T-cell (primary cell): Measurements from ENCODE around the gene QKI. TPM values are rescaled to one million over a fixed set of nuclear protein-coding genes. Genes with fewer than 3 reads are reported as not detected.

Experiments used
- ATAC-seq, 4 experiments: fragments of 200-7000 bp in 3 of 4; fragments of 150-1000 bp in 1 of 4; cut with Tn5 transposase; replicated peaks in 1 of 4; 1 replicate in 3 of 4; 2 replicates in 1 of 4; pipeline ENCODE4 v1.10.0; 2021; ENCODE audit warnings: moderate library complexity in 3 of 4, mild to moderate bottlenecking in 2 of 4, moderate number of reproducible peaks in 1 of 4
- CTCF ChIA-PET, 2 donors: fragments of 300-600 bp; sonication (Branson Sonifier 250); formaldehyde crosslinking; loops; one replicate each; lab custom pipeline; 2022; ENCODE audit warnings: antibody characterized with exemption in 2 of 2; lab: Charles Lee
- POLR2A ChIA-PET, 2 donors: fragments of 300-600 bp; sonication (Branson Sonifier 250); formaldehyde crosslinking; loops; one replicate each; lab custom pipeline; 2022; ENCODE audit warnings: antibody characterized with exemption in 2 of 2; lab: Charles Lee
- DNase-seq, 35 experiments: peaks; one replicate each; pipeline versions ENCODE4 v3.0.0 to v3.0.0-alpha.2; 2013 to 2023
- H3K27ac ChIP-seq: one replicate; pipeline ENCODE4 v1.5.1; 2013; ENCODE audit warnings: low read length
- H3K27me3 ChIP-seq, 2 experiments: replicated peaks in 1 of 2; 1 replicate in 1 of 2; 2 replicates in 1 of 2; pipeline versions ENCODE4 v1.6.1 to v1.7.0; 2013; ENCODE audit warnings: low read length in 1 of 2, mixed read lengths in 1 of 2; ENCODE audit not compliant: control insufficient read depth in 2 of 2, insufficient read depth in 2 of 2; ENCODE audit errors: extremely low read depth in 1 of 2
- H3K36me3 ChIP-seq, 2 donors: 1 replicate in 1 of 2; 2 replicates in 1 of 2; pipeline versions ENCODE4 v1.6.1 to v1.7.0; 2013; ENCODE audit warnings: low read length in 1 of 2; ENCODE audit not compliant: control insufficient read depth in 2 of 2, insufficient read depth in 1 of 2; ENCODE audit errors: extremely low read depth in 1 of 2
- H3K4me1 ChIP-seq, 2 experiments: 1 replicate in 1 of 2; 2 replicates in 1 of 2; pipeline versions ENCODE4 v1.6.1 to v1.7.0; 2013; ENCODE audit warnings: low read length in 2 of 2, mixed read lengths in 1 of 2; ENCODE audit not compliant: insufficient read depth in 2 of 2, control insufficient read depth in 1 of 2; ENCODE audit errors: extremely low read depth in 1 of 2
- H3K4me3 ChIP-seq, 2 donors: 1 replicate in 1 of 2; 2 replicates in 1 of 2; pipeline versions ENCODE4 v1.5.1 to v1.7.0; 2013; ENCODE audit warnings: mild to moderate bottlenecking in 2 of 2, low read length in 1 of 2, moderate library complexity in 1 of 2; ENCODE audit not compliant: control insufficient read depth in 1 of 2; ENCODE audit errors: extremely low read depth in 1 of 2
- H3K9me3 ChIP-seq: 2 replicates; pipeline ENCODE4 v1.7.0; 2013
- H3K27ac Mint-ChIP-seq, 2 donors: one replicate each; pipeline ENCODE4 v1.8.0; 2020 to 2021; ENCODE audit warnings: mild to moderate bottlenecking in 2 of 2, mixed read lengths in 2 of 2
- H3K27me3 Mint-ChIP-seq, 2 donors: one replicate each; pipeline ENCODE4 v1.8.0; 2021 to 2022; ENCODE audit warnings: mixed read lengths in 2 of 2
- H3K36me3 Mint-ChIP-seq: one replicate; pipeline ENCODE4 v1.8.0; 2021; ENCODE audit warnings: mixed read lengths
- H3K4me1 Mint-ChIP-seq, 3 donors: one replicate each; pipeline ENCODE4 v1.8.0; 2020 to 2022; ENCODE audit warnings: mixed read lengths in 3 of 3, mild to moderate bottlenecking in 1 of 3
- H3K4me3 Mint-ChIP-seq, 3 donors: one replicate each; pipeline ENCODE4 v1.8.0; 2020 to 2022; ENCODE audit warnings: mild to moderate bottlenecking in 3 of 3, mixed read lengths in 3 of 3, moderate library complexity in 3 of 3
- H3K9me3 Mint-ChIP-seq, 3 donors: one replicate each; pipeline ENCODE4 v1.8.0; 2020 to 2022; ENCODE audit warnings: mixed read lengths in 3 of 3
- WGBS: methylation state at CpG from one replicate; pipeline ENCODE4 v1.1.5; 2013; ENCODE audit warnings: missing lambda C conversion rate; ENCODE audit not compliant: insufficient coverage; 5-methylcytosine and 5-hydroxymethylcytosine counted together
- total RNA-seq, 35 experiments: library from RNA in 6 of 35; stranded (reverse) in 6 of 35; fragments of 120-200 nt in 1 of 35; gene quantifications; one replicate each; pipeline versions ENCODE4 v1.2.1 to v1.2.4 and lab custom pipeline; 2013 to 2026

Gene QKI
- total RNA-seq, 5 donors from 2014 or later (not counting 1 experiment from before 2014, with no cell fraction given): 50.2 to 84.3 (median 52.2) TPM

DNA sequence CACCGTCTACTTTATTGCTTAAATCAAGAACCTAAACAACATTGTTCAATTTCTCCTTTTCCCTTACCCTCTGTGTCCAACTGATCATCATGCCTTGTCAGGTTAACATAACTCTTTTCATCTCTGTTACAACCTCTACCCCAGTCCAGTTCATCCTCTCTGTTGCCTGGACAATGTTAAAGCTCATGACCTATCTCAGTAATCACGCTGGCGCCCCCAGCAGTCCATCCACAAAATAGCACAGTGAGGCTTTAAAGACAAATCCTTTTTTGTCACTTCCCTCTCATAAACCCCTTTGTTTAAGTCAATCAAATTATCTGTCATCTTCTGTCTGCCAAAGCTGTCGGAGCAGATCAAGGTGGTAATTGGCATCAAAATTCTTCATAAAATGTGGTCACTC, 140.1 kb downstream of the QKI start:
- no peak overlapping the region for H3K4me3 ChIP-seq
- WGBS: 67% methylated on average over 3 of the region's 4 CpGs
- no peaks in the 10 kb centered on the region for H3K4me1 ChIP-seq
- H3K27ac ChIP-seq: no peak overlapping the region
- no peaks in the 10 kb centered on the region for H3K9me3 ChIP-seq
- no peaks in the 10 kb centered on the region for H3K36me3 ChIP-seq
- H3K27ac Mint-ChIP-seq: no peak overlapping the region
- no peaks in the 10 kb centered on the region for H3K27me3 ChIP-seq
- no peaks in the 10 kb centered on the region for H3K27me3 Mint-ChIP-seq
- no peak overlapping the region for H3K4me3 Mint-ChIP-seq
- DNase-seq: peak in 34 of 35 experiments; percentile 11 to 67 (median 48)
- H3K4me1 Mint-ChIP-seq: peaks cover 5 to 14% (median 10%) of the 10 kb centered on the region in 3 donors
- ATAC-seq: peak in 3 of 4 experiments; percentile 36 to 58 (median 42)
- peaks cover 33% of the 10 kb centered on the region for H3K36me3 Mint-ChIP-seq
- ChIA-PET POLR2A (interaction anchor here in 1 of 2 donors (0.5 kb wide), 1 partner anchor 8 kb away, joined by 4 read pairs; no protein-coding TSS in a partner anchor), CTCF (interaction anchor here (0.6 to 2.0 kb wide), 14 partner anchors 11 to 1374 kb away, joined by 3 to 12 read pairs (median 4); no protein-coding TSS in a partner anchor)
- no peaks in the 10 kb centered on the region for H3K9me3 Mint-ChIP-seq

- CTCF ChIA-PET: no interaction called here
- Histone ChIP-seq H3K36me3 (peaks cover 0 to 9% of the 10 kb centered on the region in 2 donors), H3K4me1 (no peaks in the 10 kb centered on the region), H3K9me3 (no peaks in the 10 kb centered on the region), H3K27me3 (no peaks in the 10 kb centered on the region), H3K4me3 (no peak overlapping the region), H3K27ac (no peak overlapping the region)
- POLR2A ChIA-PET: no interaction called here
- WGBS: no CpG with 5 or more reads among the region's 3 CpGs
- DNase-seq (no peak), ATAC-seq (no peak)
- H3K4me3 Mint-ChIP-seq: no peak overlapping the region
- no peaks in the 10 kb centered on the region for H3K27me3 Mint-ChIP-seq
- no peaks in the 10 kb centered on the region for H3K9me3 Mint-ChIP-seq
- H3K27ac Mint-ChIP-seq: no peak overlapping the region
- peaks cover 50% of the 10 kb centered on the region for H3K36me3 Mint-ChIP-seq
- H3K4me1 Mint-ChIP-seq: peaks cover 1 to 7% (median 2%) of the 10 kb centered on the region in 3 donors
These were observed 145.1 kb downstream of the QKI start for GRCh38 chr6:163559661-163560060.

GRCh38 chr6:163563318-163563717, 148.8 kb downstream of the QKI start:
- Histone ChIP-seq H3K36me3 (peaks cover 0 to 18% of the 10 kb centered on the region in 2 donors), H3K4me3 (no peak overlapping the region), H3K4me1 (no peaks in the 10 kb centered on the region), H3K27ac (no peak overlapping the region), H3K9me3 (no peaks in the 10 kb centered on the region), H3K27me3 (no peaks in the 10 kb centered on the region)
- ChIA-PET CTCF (no interaction called here), POLR2A (no interaction called here)
- peaks cover 48% of the 10 kb centered on the region for H3K36me3 Mint-ChIP-seq
- peaks cover 0 to 7% (median 0%) of the 10 kb centered on the region in 3 donors for H3K4me1 Mint-ChIP-seq
- no peak overlapping the region for H3K4me3 Mint-ChIP-seq
- no peak overlapping the region for H3K27ac Mint-ChIP-seq
- no peaks in the 10 kb centered on the region for H3K9me3 Mint-ChIP-seq
- H3K27me3 Mint-ChIP-seq: no peaks in the 10 kb centered on the region
- 100% methylated on average over 6 of the region's 8 CpGs for WGBS
- ATAC-seq: no peak
- no peak for DNase-seq

DNA sequence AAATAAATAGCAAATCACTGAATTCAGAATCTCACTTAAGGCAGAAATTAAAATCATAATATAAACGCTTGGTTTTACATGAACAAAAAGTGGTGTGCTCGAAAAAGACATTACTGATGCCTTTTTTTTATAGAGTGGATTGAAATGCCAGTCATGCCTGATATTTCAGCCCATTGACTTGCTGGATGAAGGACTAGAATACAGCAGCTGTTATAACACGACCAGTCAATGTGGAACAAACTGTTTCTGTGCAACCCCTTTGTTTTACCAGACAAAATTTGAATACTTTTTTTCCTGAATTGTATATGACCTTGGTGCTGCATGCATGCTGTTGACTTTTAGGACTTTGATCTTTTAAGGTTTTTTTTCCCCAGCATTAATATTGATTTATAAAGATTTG, 150.0 kb downstream of the QKI start:
- H3K36me3 Mint-ChIP-seq: peaks cover 41% of the 10 kb centered on the region
- H3K27ac Mint-ChIP-seq: no peak overlapping the region
- no peak for ATAC-seq

DNA sequence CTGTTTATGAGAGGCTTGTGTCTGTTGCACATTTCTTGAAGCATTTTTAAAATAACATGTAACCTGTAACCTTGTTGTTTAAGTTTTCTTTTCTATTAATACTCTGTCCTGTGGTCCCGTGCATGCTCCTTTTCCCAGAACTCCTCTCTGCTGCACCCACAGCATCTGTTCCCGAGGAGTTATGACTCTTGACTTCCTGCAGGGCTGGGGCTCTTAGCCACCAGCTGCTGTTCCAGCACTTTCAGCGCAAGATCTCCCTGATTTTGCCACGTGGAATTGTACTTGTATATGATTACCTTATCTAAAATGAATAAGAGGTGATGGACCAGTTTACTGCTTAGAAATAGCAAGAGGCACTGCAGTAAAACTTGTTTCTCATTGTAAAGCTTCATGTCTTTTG, 150.6 kb downstream of the QKI start:
- H3K27me3 Mint-ChIP-seq: no peaks in the 10 kb centered on the region
- no peak overlapping the region for H3K27ac Mint-ChIP-seq
- CTCF ChIA-PET: no interaction called here
- POLR2A ChIA-PET: no interaction called here
- no peaks in the 10 kb centered on the region for H3K4me1 Mint-ChIP-seq
- 100% methylated on average over 1 of the region's 4 CpGs for WGBS
- H3K27me3 ChIP-seq: no peaks in the 10 kb centered on the region
- ATAC-seq (no peak), DNase-seq (no peak)
- no peaks in the 10 kb centered on the region for H3K4me1 ChIP-seq
- H3K4me3 Mint-ChIP-seq: no peak overlapping the region
- H3K9me3 ChIP-seq: no peaks in the 10 kb centered on the region
- no peak overlapping the region for H3K4me3 ChIP-seq
- no peak overlapping the region for H3K27ac ChIP-seq
- H3K36me3 ChIP-seq: peaks cover 0 to 18% of the 10 kb centered on the region in 2 donors
- no peaks in the 10 kb centered on the region for H3K9me3 Mint-ChIP-seq
- H3K36me3 Mint-ChIP-seq: peaks cover 36% of the 10 kb centered on the region

More for the DNA sequence above, 150.0 kb downstream of the QKI start:
- H3K36me3 ChIP-seq: peaks cover 0 to 18% of the 10 kb centered on the region in 2 donors
- Mint-ChIP-seq H3K4me3 (no peak overlapping the region), H3K27me3 (no peaks in the 10 kb centered on the region), H3K9me3 (no peaks in the 10 kb centered on the region), H3K4me1 (no peaks in the 10 kb centered on the region)
- no peak overlapping the region for H3K27ac ChIP-seq
- no peak overlapping the region for H3K4me3 ChIP-seq
- no peak for DNase-seq
- no peaks in the 10 kb centered on the region for H3K9me3 ChIP-seq
- no peaks in the 10 kb centered on the region for H3K4me1 ChIP-seq
- WGBS: no CpG with 5 or more reads among the region's 3 CpGs
- ChIA-PET POLR2A (no interaction called here), CTCF (no interaction called here)
- H3K27me3 ChIP-seq: no peaks in the 10 kb centered on the region

DNA sequence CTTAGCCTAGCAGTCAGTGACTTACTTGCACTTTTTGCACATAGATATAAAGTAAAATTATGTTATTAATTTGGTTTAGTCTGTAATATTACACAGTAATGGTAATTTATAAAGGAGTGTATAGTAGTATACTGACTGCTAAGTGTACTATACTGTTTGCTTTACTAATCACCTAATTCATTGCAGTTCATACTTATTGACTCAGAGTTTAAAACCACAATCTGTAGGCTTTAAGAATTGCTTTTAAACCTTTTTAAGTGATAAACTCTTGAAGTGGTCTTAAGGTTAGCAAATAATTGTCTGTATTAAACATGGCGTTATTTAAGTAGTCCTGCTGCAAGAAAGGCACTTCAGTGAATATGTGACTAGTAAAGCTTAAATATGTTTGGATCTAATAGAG, 151.5 kb downstream of the QKI start:
- H3K36me3 ChIP-seq: peaks cover 0 to 18% of the 10 kb centered on the region in 2 donors
- H3K27me3 Mint-ChIP-seq: no peaks in the 10 kb centered on the region
- H3K36me3 Mint-ChIP-seq: peaks cover 42% of the 10 kb centered on the region

GRCh38 chr6:163568275-163568674, 153.8 kb downstream of the QKI start:
- no peaks in the 10 kb centered on the region for H3K27me3 Mint-ChIP-seq
- no CpG with 5 or more reads among the region's 4 CpGs for WGBS
- DNase-seq: no peak
- H3K4me1 Mint-ChIP-seq: no peaks in the 10 kb centered on the region
- Histone ChIP-seq H3K4me1 (no peaks in the 10 kb centered on the region), H3K27ac (no peak overlapping the region), H3K36me3 (peaks cover 0 to 18% of the 10 kb centered on the region in 2 donors), H3K27me3 (no peaks in the 10 kb centered on the region), H3K9me3 (no peaks in the 10 kb centered on the region), H3K4me3 (no peak overlapping the region)
- ChIA-PET POLR2A (no interaction called here), CTCF (no interaction called here)
- H3K36me3 Mint-ChIP-seq: peaks cover 49% of the 10 kb centered on the region
- no peaks in the 10 kb centered on the region for H3K9me3 Mint-ChIP-seq
- H3K4me3 Mint-ChIP-seq: no peak overlapping the region
- no peak overlapping the region for H3K27ac Mint-ChIP-seq
- no peak for ATAC-seq

More for the DNA sequence above, 151.5 kb downstream of the QKI start:
- Histone ChIP-seq H3K27ac (no peak overlapping the region), H3K4me3 (no peak overlapping the region), H3K4me1 (no peaks in the 10 kb centered on the region), H3K27me3 (no peaks in the 10 kb centered on the region), H3K9me3 (no peaks in the 10 kb centered on the region)
- Mint-ChIP-seq H3K9me3 (no peaks in the 10 kb centered on the region), H3K4me1 (no peaks in the 10 kb centered on the region), H3K4me3 (no peak overlapping the region), H3K27ac (no peak overlapping the region)
- CTCF ChIA-PET: no interaction called here
- no CpG with 5 or more reads among the region's 1 CpG for WGBS
- POLR2A ChIA-PET: no interaction called here
- ATAC-seq: no peak
- DNase-seq: no peak
